Activated T-helper 17 cell treated with anti-CD3 and anti-CD28 coated beads, Interleukin-2, amount 50 U/mL, for 72 hours (primary cell): ENCODE results near the gene RBKS. TPM values are rescaled to one million over a fixed set of nuclear protein-coding genes. Genes with fewer than 3 reads are reported as not detected.

Experiments
- ATAC-seq: fragments of 150-1000 bp; cut with Tn5 transposase; replicated peaks from 2 replicates; pipeline ENCODE4 v1.10.0; 2021; ENCODE audit warnings: mild to moderate bottlenecking, moderate library complexity
- H3K27ac Mint-ChIP-seq: one replicate; pipeline ENCODE4 v1.8.0; 2022; ENCODE audit warnings: mixed read lengths
- H3K27me3 Mint-ChIP-seq: one replicate; pipeline ENCODE4 v1.8.0; 2022; ENCODE audit warnings: mixed read lengths
- H3K36me3 Mint-ChIP-seq: one replicate; pipeline ENCODE4 v1.8.0; 2022; ENCODE audit warnings: low read depth, mild to moderate bottlenecking, mixed read lengths
- H3K4me1 Mint-ChIP-seq: one replicate; pipeline ENCODE4 v1.8.0; 2022; ENCODE audit warnings: mixed read lengths
- H3K4me3 Mint-ChIP-seq: one replicate; pipeline ENCODE4 v1.8.0; 2022; ENCODE audit warnings: mild to moderate bottlenecking, mixed read lengths
- H3K9me3 Mint-ChIP-seq: one replicate; pipeline ENCODE4 v1.8.0; 2022; ENCODE audit warnings: mixed read lengths
- total RNA-seq, 2 donors: library from RNA; stranded (reverse); gene quantifications; one replicate each; pipeline ENCODE4 v1.2.3, GENCODE V29; 2022

The RBKS gene
- total RNA-seq, 2 donors from 2014 or later: 7.7 to 10.0 TPM

DNA sequence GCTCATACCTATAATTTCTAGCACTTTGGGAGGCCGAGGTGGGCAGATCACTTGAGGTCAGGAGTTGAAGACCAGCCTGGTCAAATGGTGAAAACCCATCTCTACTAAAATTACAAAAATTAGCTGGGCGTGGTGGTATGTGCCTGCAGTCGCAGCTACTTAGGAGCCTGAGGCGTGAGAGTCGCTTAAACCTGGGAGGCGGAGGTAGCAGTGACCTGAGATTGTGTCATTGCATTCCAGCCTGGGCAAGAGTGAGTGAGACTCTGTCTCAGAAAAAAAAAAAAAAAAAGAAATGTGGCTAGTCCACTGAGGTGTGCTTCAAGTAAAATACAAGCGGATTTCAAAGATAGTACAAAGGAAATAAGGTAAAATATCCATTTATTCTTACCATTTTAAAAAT is 46.2 kb downstream of the RBKS start:
- Mint-ChIP-seq H3K36me3 (no peaks in the 10 kb centered on the region), H3K9me3 (no peaks in the 10 kb centered on the region), H3K27me3 (no peaks in the 10 kb centered on the region), H3K27ac (no peak overlapping the region), H3K4me1 (no peaks in the 10 kb centered on the region), H3K4me3 (no peak overlapping the region)
- no peak for ATAC-seq

- Mint-ChIP-seq H3K36me3 (no peaks in the 10 kb centered on the region), H3K27ac (no peak overlapping the region), H3K4me1 (no peaks in the 10 kb centered on the region), H3K4me3 (no peak overlapping the region), H3K9me3 (no peaks in the 10 kb centered on the region), H3K27me3 (no peaks in the 10 kb centered on the region)
- no peak for ATAC-seq
Observed at GRCh38 chr2:27842894-27843293, 47.3 kb downstream of the RBKS start.

GRCh38 chr2:27839022-27839618 is 51.1 kb downstream of the RBKS start:
- Mint-ChIP-seq H3K27ac (no peak overlapping the region), H3K4me1 (no peaks in the 10 kb centered on the region), H3K9me3 (no peaks in the 10 kb centered on the region), H3K36me3 (no peaks in the 10 kb centered on the region), H3K4me3 (no peak overlapping the region), H3K27me3 (no peaks in the 10 kb centered on the region)
- no peak for ATAC-seq

GRCh38 chr2:27838502-27838901 is 51.7 kb downstream of the RBKS start:
- Mint-ChIP-seq H3K9me3 (no peaks in the 10 kb centered on the region), H3K36me3 (no peaks in the 10 kb centered on the region), H3K27ac (no peak overlapping the region), H3K4me1 (no peaks in the 10 kb centered on the region), H3K4me3 (no peak overlapping the region), H3K27me3 (no peaks in the 10 kb centered on the region)
- no peak for ATAC-seq

DNA sequence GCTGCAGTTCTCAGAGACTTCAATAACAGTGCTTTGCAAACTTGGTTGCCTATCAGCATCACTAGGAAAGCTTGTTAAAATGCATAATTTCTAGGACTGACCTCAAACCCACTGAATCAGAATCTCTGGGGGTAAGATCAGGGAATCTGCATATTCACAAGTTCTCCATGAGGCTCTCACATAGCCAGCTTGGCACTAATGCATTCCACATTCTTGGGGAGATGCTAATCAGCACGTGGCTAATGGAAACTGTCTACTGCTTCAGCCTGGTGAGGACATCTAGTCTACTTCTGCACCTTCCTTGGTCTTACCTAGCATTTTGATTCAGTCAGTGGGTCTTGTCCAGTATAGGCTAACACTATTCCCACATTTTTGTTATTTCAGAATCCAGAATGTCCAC is 56.3 kb downstream of the RBKS start:
- Mint-ChIP-seq H3K4me3 (no peak overlapping the region), H3K9me3 (no peaks in the 10 kb centered on the region), H3K27ac (no peak overlapping the region), H3K27me3 (no peaks in the 10 kb centered on the region), H3K4me1 (peaks cover 5% of the 10 kb centered on the region), H3K36me3 (peaks cover 13% of the 10 kb centered on the region)
- ATAC-seq: no peak

GRCh38 chr2:27832396-27832795 is 57.8 kb downstream of the RBKS start:
- Mint-ChIP-seq H3K27me3 (no peaks in the 10 kb centered on the region), H3K36me3 (peaks cover 13% of the 10 kb centered on the region), H3K9me3 (no peaks in the 10 kb centered on the region), H3K27ac (no peak overlapping the region), H3K4me3 (no peak overlapping the region), H3K4me1 (peaks cover 5% of the 10 kb centered on the region)
- ATAC-seq: peak; percentile 54

DNA sequence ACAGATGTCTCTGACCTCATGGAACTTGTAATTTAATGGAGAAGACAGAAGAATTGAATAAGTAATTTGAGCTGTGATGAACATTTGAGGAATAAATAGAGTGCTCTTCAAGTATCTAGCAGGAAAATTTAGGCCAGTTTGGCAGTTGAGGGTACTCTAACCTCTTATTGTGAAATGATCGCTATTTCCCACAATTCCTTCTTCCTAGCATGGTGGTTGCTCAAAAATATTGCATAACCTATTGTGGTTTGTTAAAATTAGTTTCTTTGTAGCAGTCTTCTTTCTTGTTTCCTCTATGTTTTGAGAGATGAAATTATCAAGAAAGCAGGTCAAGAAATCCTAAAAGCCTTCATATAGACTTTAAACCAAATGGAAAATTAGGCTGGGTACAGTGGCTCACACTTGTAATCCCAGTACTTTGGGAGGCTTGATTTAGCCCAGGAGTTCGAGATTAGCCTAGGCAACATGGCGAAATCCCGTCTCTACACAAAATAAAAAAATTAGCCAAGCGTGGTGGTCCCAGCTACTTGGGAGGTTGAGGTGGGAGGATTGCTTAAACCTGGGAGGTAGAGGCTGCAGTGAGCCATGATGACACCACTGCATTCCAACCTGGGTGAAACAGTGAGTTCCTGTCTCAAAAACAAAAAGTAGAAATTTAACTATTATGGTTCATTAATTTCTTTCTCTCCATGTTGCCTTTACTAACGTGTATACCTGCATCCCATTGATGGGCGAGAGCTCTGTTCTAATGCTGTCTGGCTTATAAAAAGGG is 58.7 kb downstream of the RBKS start:
- Mint-ChIP-seq H3K9me3 (no peaks in the 10 kb centered on the region), H3K36me3 (peaks cover 13% of the 10 kb centered on the region), H3K4me1 (peaks cover 5% of the 10 kb centered on the region), H3K27ac (no peak overlapping the region), H3K4me3 (no peak overlapping the region), H3K27me3 (no peaks in the 10 kb centered on the region)
- ATAC-seq: no peak

- no peak overlapping the region for H3K4me3 Mint-ChIP-seq
- no peak overlapping the region for H3K27ac Mint-ChIP-seq
- H3K27me3 Mint-ChIP-seq: no peaks in the 10 kb centered on the region
- H3K4me1 Mint-ChIP-seq: peaks cover 5% of the 10 kb centered on the region
- ATAC-seq: no peak
- no peaks in the 10 kb centered on the region for H3K9me3 Mint-ChIP-seq
- peaks cover 13% of the 10 kb centered on the region for H3K36me3 Mint-ChIP-seq
Observed at GRCh38 chr2:27830656-27831055, 59.5 kb downstream of the RBKS start.

DNA sequence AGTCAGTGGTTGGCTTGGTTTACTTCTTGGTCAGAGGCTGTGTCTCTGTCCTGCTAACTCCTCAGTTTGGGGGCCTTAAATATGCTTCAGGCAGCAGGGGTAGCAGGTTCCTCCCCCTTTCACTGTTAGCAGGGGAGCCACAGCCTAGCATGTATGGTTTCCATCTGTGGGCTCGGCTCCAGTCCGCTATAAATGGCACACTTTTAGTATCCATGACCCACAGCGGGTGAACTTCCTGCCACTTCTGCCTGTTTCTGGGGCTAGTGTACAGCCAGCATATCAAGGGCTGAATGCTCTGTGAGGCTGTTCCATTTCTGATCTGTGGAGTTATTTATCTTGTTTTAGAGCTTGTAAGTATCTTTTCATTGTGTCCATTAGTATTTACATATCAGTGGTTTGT is 60.4 kb downstream of the RBKS start:
- H3K27ac Mint-ChIP-seq: no peak overlapping the region
- no peak for ATAC-seq
- peaks cover 13% of the 10 kb centered on the region for H3K36me3 Mint-ChIP-seq
- no peaks in the 10 kb centered on the region for H3K9me3 Mint-ChIP-seq
- H3K4me1 Mint-ChIP-seq: peaks cover 5% of the 10 kb centered on the region
- H3K27me3 Mint-ChIP-seq: no peaks in the 10 kb centered on the region
- H3K4me3 Mint-ChIP-seq: no peak overlapping the region

DNA sequence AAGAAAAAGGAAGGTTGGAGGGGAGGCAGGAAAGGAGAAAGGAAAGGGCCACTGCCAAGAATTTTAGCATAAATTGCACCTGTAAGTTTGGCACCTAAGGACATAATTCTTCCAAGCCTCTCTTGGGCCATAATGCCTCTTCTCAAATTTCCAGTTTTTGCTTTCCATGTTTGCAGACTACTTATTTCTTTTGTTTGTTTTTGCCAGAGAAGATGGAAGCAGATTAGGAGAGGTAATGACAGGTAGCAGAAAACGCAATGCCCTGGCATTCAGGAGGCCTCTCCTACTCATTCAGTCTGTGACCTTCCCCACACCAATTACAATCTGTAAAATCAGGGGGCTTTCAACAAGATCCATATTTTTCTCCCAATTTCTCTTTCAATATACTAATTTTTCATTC is 61.9 kb downstream of the RBKS start:
- peaks cover 5% of the 10 kb centered on the region for H3K4me1 Mint-ChIP-seq
- ATAC-seq: no peak
- no peak overlapping the region for H3K4me3 Mint-ChIP-seq
- peaks cover 8% of the 10 kb centered on the region for H3K9me3 Mint-ChIP-seq
- H3K27ac Mint-ChIP-seq: no peak overlapping the region
- H3K27me3 Mint-ChIP-seq: no peaks in the 10 kb centered on the region
- peaks cover 13% of the 10 kb centered on the region for H3K36me3 Mint-ChIP-seq

GRCh38 chr2:27824401-27824800 is 65.8 kb downstream of the RBKS start:
- Mint-ChIP-seq H3K27me3 (no peaks in the 10 kb centered on the region), H3K36me3 (no peaks in the 10 kb centered on the region), H3K9me3 (peaks cover 8% of the 10 kb centered on the region), H3K4me3 (no peak overlapping the region), H3K4me1 (no peaks in the 10 kb centered on the region), H3K27ac (no peak overlapping the region)
- no peak for ATAC-seq

- Mint-ChIP-seq H3K9me3 (peaks cover 8% of the 10 kb centered on the region), H3K27ac (no peak overlapping the region), H3K4me1 (no peaks in the 10 kb centered on the region), H3K36me3 (no peaks in the 10 kb centered on the region), H3K4me3 (no peak overlapping the region), H3K27me3 (no peaks in the 10 kb centered on the region)
- ATAC-seq: no peak
Observed at GRCh38 chr2:27823569-27823968, 66.6 kb downstream of the RBKS start.

DNA sequence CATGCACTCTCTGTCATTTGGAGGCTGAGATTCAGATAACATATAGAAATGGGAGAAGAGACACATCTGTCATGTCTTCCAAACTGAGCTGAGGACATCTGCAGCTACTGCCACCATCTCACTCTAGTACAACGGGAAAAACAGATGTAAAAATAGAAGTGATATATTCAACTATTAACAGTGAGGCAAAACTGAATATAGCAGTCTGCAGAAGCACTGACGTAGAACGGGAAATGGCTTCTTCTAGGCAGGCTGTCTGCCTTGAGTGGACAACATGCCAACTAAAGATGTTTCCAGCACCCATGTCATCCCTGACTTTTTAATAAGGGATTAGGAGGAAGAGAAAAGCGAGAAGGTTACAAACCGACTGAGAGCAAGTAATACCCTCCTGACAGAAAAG is 67.1 kb downstream of the RBKS start:
- Mint-ChIP-seq H3K27ac (no peak overlapping the region), H3K4me1 (no peaks in the 10 kb centered on the region), H3K9me3 (peaks cover 8% of the 10 kb centered on the region), H3K4me3 (no peak overlapping the region), H3K36me3 (no peaks in the 10 kb centered on the region), H3K27me3 (no peaks in the 10 kb centered on the region)
- no peak for ATAC-seq

GRCh38 chr2:27822049-27822448 is 68.1 kb downstream of the RBKS start:
- no peak overlapping the region for H3K4me3 Mint-ChIP-seq
- H3K27me3 Mint-ChIP-seq: no peaks in the 10 kb centered on the region
- ATAC-seq: no peak
- H3K4me1 Mint-ChIP-seq: no peaks in the 10 kb centered on the region
- no peaks in the 10 kb centered on the region for H3K36me3 Mint-ChIP-seq
- H3K9me3 Mint-ChIP-seq: peaks cover 8% of the 10 kb centered on the region
- H3K27ac Mint-ChIP-seq: no peak overlapping the region

- H3K4me3 Mint-ChIP-seq: no peak overlapping the region
- no peaks in the 10 kb centered on the region for H3K27me3 Mint-ChIP-seq
- no peaks in the 10 kb centered on the region for H3K9me3 Mint-ChIP-seq
- no peak overlapping the region for H3K27ac Mint-ChIP-seq
- H3K36me3 Mint-ChIP-seq: no peaks in the 10 kb centered on the region
- H3K4me1 Mint-ChIP-seq: no peaks in the 10 kb centered on the region
- ATAC-seq: no peak
Observed at GRCh38 chr2:27815860-27816438, 74.2 kb downstream of the RBKS start.
